Left lung (tissue), 10 donors: Measurements from ENCODE around the gene EIF4ENIF1. TPM values are rescaled to one million over a fixed set of nuclear protein-coding genes. Genes with fewer than 3 reads are reported as not detected.

Source experiments
- ATAC-seq: fragments of 200-7000 bp; cut with Tn5 transposase; one replicate; pipeline ENCODE4 v1.9.1; 2020; ENCODE audit warnings: moderate library complexity
- DNase-seq, 4 donors: peaks; one replicate each; pipeline ENCODE4 v3.0.0-alpha.2; 2013 to 2020
- H3K27ac ChIP-seq, 2 donors: fragments of 200-600 bp; sonication (generic) in 1 of 2; one replicate each; pipeline versions ENCODE4 v1.5.0 to v1.8.0; 2020 to 2021
- H3K27me3 ChIP-seq, 2 donors: fragments of 200-600 bp; sonication (generic) in 1 of 2; one replicate each; pipeline versions ENCODE4 v1.5.0 to v1.8.0; 2020 to 2021
- H3K36me3 ChIP-seq, 2 donors: fragments of 200-600 bp; sonication (generic) in 1 of 2; one replicate each; pipeline versions ENCODE4 v1.5.0 to v1.8.0; 2020 to 2021
- H3K4me1 ChIP-seq, 2 donors: fragments of 200-600 bp; one replicate each; pipeline ENCODE4 v1.8.0; 2021
- H3K4me3 ChIP-seq, 2 donors: fragments of 200-600 bp; sonication (generic) in 1 of 2; one replicate each; pipeline versions ENCODE4 v1.5.0 to v1.8.0; 2020 to 2021; ENCODE audit warnings: mild to moderate bottlenecking in 1 of 2
- H3K9me3 ChIP-seq, 2 donors: fragments of 200-600 bp; sonication (generic) in 1 of 2; one replicate each; pipeline versions ENCODE4 v1.5.0 to v1.8.0; 2020 to 2021
- intact Hi-C, 2 donors: fragments of 100-400 bp; cut with DNase I; formaldehyde crosslinking; loops; one replicate each; pipeline versions ENCODE4 v1.11.2 to v1.14.2; 2022
- polyA plus RNA-seq, 6 donors: library from polyadenylated mRNA; unstranded; fragments of 120-200 nt; gene quantifications; one replicate each; pipeline ENCODE4 v1.2.1, GENCODE V29; 2013; ENCODE audit not compliant: insufficient read length in 6 of 6
- total RNA-seq, 2 donors: library from RNA; stranded (reverse); fragmentation: NEBNext Ultra II Directional; extraction: Animal tissue kit (Norgen Biotek cat#: 25700); gene quantifications; one replicate each; pipeline ENCODE4 v1.2.1, GENCODE V29; 2021
- TF ChIP-seq, protein P1 (sequence below), 2 donors: fragments of 200-600 bp; sonication (generic) in 1 of 2; IDR thresholded peaks; one replicate each; pipeline versions ENCODE4 v1.5.0 to v1.8.0; 2021; ENCODE audit warnings: antibody characterized with exemption in 2 of 2
- donor health status: DM: no; HTN: yes; CAD: no.
- donor health status: DM: no; HTN: no; CAD: no.

The EIF4ENIF1 gene
- total and polyA plus RNA-seq, 8 donors = 23.2 to 45.9 (median 45.2) TPM

DNA sequence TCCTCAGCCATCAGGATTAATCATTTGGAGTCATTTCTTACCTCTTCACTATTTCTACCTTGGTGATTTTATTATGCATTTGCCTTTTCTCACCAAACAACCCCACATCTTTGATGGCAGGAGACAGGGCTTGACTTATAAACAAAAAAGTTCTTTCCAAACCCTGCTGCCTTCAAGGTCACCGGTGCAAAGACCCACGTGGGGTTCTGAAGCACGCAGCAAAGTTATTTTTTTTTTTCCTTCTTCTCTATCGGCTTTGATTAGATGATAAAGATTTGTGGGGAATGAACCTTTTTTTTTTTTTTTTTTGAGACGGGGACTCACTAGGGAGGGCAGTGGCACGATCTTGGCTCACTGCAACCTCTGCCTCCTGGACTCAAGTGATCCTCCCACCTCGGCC, 46.1 kb downstream of the EIF4ENIF1 start:
- Histone ChIP-seq H3K27me3 (no peaks in the 10 kb centered on the region), H3K4me3 (no peak overlapping the region), H3K27ac (no peak overlapping the region), H3K4me1 (no peaks in the 10 kb centered on the region), H3K9me3 (no peaks in the 10 kb centered on the region), H3K36me3 (peaks cover 0 to 99% of the 10 kb centered on the region in 2 donors)
- no peak for ATAC-seq
- DNase-seq = no peak
- TF ChIP-seq, protein P1, sequence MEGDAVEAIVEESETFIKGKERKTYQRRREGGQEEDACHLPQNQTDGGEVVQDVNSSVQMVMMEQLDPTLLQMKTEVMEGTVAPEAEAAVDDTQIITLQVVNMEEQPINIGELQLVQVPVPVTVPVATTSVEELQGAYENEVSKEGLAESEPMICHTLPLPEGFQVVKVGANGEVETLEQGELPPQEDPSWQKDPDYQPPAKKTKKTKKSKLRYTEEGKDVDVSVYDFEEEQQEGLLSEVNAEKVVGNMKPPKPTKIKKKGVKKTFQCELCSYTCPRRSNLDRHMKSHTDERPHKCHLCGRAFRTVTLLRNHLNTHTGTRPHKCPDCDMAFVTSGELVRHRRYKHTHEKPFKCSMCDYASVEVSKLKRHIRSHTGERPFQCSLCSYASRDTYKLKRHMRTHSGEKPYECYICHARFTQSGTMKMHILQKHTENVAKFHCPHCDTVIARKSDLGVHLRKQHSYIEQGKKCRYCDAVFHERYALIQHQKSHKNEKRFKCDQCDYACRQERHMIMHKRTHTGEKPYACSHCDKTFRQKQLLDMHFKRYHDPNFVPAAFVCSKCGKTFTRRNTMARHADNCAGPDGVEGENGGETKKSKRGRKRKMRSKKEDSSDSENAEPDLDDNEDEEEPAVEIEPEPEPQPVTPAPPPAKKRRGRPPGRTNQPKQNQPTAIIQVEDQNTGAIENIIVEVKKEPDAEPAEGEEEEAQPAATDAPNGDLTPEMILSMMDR (IDR thresholded peaks at IDR 0.05) = no peak
- intact Hi-C loops = no loop called here

DNA sequence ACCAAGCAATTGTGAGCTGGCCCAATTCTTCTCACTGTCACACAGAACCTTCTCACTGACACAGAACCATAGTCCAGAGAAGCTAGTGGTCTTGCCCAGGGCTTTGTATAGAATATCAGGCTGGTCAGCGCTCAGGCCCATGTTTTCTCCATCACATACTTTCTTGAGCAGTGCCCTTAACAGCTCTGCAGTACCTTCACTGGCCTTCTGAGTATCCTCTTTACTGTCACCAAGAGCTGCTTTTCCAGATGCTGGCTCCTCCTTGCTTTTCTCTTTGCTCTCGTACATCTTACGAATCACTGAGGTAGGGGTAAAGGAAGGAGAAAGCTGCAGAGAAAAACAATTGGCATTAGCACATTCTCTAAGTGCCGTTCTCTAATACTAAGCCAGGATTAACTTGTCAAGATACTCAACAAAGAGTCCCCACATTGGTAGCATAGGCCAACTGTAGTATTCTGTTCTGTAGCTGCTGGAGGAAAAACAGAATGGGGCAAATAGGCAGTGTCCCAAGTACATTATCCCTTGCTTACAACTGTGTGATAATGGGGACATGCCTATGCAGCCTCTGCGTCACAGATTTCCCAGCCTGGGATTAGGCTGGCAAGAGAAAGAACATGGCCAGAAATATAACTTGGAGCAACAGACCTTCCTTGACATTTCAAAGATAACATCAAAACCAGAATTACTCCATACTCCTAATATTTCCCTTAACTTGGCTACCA, 46.7 kb downstream of the EIF4ENIF1 start:
- TF ChIP-seq, protein P1 (IDR thresholded peaks at IDR 0.05) = no peak
- Histone ChIP-seq H3K27ac (no peak overlapping the region), H3K36me3 (peaks cover 0 to 99% of the 10 kb centered on the region in 2 donors), H3K4me3 (no peak overlapping the region), H3K9me3 (no peaks in the 10 kb centered on the region), H3K27me3 (no peaks in the 10 kb centered on the region), H3K4me1 (no peaks in the 10 kb centered on the region)
- DNase-seq (no peak), ATAC-seq (no peak)
- intact Hi-C loops = no loop called here

DNA sequence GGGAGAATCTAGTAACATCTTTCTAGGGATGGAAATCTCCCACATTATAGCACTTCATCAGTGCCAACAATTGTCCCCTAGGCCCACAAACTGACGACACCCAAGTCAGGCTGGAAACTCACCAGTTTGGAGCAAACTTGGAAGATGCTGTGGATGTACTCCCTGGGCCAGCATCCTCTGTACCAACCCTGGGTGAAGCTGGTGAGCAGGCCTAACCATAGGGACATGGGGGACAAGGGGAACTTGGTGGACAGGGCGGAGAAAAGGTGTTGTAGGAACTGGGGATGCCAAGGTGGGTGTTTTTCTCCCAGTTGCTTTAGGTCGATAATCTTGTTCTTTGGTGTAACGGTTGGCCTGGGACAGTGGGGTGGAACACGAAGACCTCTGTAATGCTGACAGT, 48.0 kb downstream of the EIF4ENIF1 start:
- TF ChIP-seq, protein P1 (IDR thresholded peaks at IDR 0.05) = no peak
- H3K36me3 ChIP-seq = peaks cover 0 to 99% of the 10 kb centered on the region in 2 donors
- intact Hi-C loops = no loop called here
- no peaks in the 10 kb centered on the region for H3K4me1 ChIP-seq
- no peak overlapping the region for H3K27ac ChIP-seq
- H3K4me3 ChIP-seq = no peak overlapping the region
- ATAC-seq (no peak), DNase-seq (no peak)
- H3K27me3 ChIP-seq = no peaks in the 10 kb centered on the region
- no peaks in the 10 kb centered on the region for H3K9me3 ChIP-seq

DNA sequence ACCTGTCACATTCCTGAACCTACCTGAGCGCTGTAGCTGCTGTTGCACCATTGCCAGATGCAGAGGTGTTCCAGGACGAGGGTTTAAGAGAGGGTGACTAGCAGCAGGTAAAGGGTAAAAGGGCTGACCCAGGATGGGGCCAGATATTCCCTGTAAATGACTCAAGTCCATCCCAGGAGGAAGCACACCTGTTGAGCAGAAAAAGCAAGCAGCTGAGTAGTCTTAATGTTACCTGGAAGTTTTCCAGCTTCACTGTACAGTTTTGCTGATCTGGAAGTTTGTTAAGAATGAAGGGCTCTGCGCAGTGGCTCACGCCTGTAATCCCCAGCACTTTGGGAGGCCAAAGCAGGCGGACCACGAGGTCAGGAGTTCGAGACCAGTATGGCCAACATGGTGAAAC, 49.0 kb downstream of the EIF4ENIF1 start:
- intact Hi-C loops = no loop called here
- Histone ChIP-seq H3K27ac (no peak overlapping the region), H3K9me3 (no peaks in the 10 kb centered on the region), H3K36me3 (peaks cover 0 to 100% of the 10 kb centered on the region in 2 donors), H3K4me3 (no peak overlapping the region), H3K27me3 (no peaks in the 10 kb centered on the region), H3K4me1 (no peaks in the 10 kb centered on the region)
- no peak for ATAC-seq
- no peak for DNase-seq
- TF ChIP-seq, protein P1 (IDR thresholded peaks at IDR 0.05) = no peak

DNA sequence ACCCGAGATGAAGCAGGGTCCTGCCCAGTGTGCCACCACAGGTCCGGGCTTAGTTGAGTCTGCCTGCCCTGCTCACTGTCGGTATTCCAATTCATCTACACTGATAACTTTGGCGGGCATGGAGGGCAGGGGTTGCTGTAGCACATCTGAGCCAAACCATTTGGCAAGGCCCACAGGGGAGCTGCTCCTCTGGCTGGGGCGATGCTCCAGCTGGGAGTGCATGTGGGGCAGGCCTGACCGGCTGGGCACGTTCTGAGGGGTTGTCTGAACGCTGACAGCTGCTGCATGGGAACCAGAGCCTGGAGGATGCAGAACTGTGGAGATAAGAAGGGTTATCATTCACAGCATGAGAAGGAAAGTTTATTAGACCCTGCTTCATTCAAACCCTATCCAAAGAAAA, 49.8 kb downstream of the EIF4ENIF1 start:
- ATAC-seq (no peak), DNase-seq (peak in 2 of 4 donors; percentile 5 to 42)
- Histone ChIP-seq H3K36me3 (peaks cover 0 to 100% of the 10 kb centered on the region in 2 donors), H3K27me3 (no peaks in the 10 kb centered on the region), H3K4me3 (no peak overlapping the region), H3K27ac (no peak overlapping the region), H3K4me1 (no peaks in the 10 kb centered on the region), H3K9me3 (no peaks in the 10 kb centered on the region)
- intact Hi-C loops = no loop called here
- TF ChIP-seq, protein P1 (IDR thresholded peaks at IDR 0.05) = no peak
